Mucosa of stomach (tissue), 1 donor: ENCODE data around the gene GABPA.

Experiments
- H3K27me3 ChIP-seq: one replicate; pipeline ENCODE4 v1.7.0; 2013; ENCODE audit warnings: mild to moderate bottlenecking, low read length; ENCODE audit not compliant: control insufficient read depth, insufficient read depth
- H3K36me3 ChIP-seq: one replicate; pipeline ENCODE4 v1.7.0; 2013; ENCODE audit warnings: low read length; ENCODE audit not compliant: control insufficient read depth, insufficient read depth
- H3K4me1 ChIP-seq: one replicate; pipeline ENCODE4 v1.7.0; 2013; ENCODE audit warnings: mild to moderate bottlenecking, low read length; ENCODE audit not compliant: control insufficient read depth, insufficient read depth
- H3K4me3 ChIP-seq: one replicate; pipeline ENCODE4 v1.7.0; 2013; ENCODE audit warnings: low read length
- H3K9ac ChIP-seq: one replicate; pipeline ENCODE4 v1.7.0; 2013; ENCODE audit warnings: mild to moderate bottlenecking, low read length, moderate library complexity
- H3K9me3 ChIP-seq: one replicate; pipeline ENCODE4 v1.7.0; 2013; ENCODE audit warnings: mild to moderate bottlenecking, low read length, moderate library complexity; ENCODE audit not compliant: control insufficient read depth
- donor health status: Pancreatic carcinoma.

The GABPA gene

DNA sequence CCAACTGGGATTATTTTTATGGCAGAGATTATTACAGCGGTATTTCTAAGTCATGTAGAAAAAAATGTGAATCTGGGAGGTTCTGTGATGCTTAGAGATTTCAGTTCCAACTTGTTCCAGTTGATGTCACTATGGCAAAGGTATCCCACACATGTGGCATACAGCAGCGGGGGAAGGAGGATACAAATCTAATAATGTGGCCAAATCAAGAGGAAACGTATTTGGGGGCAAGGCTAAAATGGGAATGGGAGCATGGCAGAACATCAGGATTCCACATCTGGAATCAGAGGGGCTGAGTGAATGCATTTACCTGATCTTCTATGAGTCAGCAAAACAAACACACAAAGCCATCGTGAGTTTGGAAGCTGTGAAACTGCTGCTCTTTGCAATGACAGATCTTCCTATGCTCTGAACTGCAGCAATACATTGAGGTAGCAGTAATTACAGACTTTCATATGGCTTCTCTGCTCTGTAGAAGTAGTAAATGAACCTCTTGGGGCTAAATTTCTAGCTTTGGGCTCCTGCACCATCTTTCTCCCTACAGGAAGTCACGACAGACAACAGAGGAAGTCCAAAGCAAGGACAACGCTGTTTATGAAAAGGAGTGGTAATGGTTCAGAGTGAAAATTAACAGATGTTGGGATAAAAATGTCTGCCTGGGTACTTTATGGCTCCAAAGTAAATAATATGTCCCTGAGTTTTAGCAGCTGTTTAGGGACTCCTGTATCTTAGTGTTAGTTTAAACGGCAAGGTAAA, 55.5 kb downstream of the GABPA start:
- Histone ChIP-seq H3K36me3 (no peaks in the 10 kb centered on the region), H3K9me3 (no peaks in the 10 kb centered on the region), H3K27me3 (no peaks in the 10 kb centered on the region), H3K9ac (no peak overlapping the region), H3K4me1 (no peaks in the 10 kb centered on the region), H3K4me3 (peak overlapping the region; percentile 3)

DNA sequence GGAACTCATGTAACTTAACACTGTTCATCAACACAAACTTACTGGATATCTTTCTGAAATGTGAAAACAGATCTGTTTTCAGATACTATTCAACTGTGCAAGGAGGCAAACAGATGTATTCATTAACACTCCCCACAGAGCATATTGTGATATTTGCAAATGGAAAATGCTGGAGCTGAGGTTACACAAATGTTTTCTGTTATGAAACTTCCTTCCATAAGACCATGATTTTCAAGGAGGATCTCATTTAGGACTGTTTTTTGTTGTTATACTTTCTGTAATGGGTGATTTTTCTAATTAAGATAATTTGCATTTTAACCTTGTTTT, 56.1 kb downstream of the GABPA start:
- H3K9ac ChIP-seq = no peak overlapping the region
- no peaks in the 10 kb centered on the region for H3K27me3 ChIP-seq
- no peaks in the 10 kb centered on the region for H3K9me3 ChIP-seq
- no peaks in the 10 kb centered on the region for H3K4me1 ChIP-seq
- no peak overlapping the region for H3K4me3 ChIP-seq
- no peaks in the 10 kb centered on the region for H3K36me3 ChIP-seq

DNA sequence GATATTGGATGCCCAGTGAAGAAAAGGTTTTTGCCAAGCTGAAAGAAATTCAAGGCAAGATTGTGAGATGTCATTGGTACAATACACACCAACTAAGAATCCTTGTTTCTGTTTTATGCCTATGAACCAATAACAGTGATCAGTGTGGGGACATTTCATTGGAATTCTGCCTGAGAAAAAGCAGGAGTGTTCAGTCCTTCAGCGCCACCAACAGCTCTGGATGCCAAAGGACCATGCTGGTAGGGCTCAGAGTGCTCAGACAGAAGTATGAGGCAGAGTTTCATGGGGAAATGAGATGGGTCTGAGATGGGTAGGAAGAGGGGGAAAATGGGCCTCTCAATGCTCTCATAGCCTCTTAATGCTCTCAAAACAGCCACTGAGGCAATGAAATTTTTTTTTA, 56.5 kb downstream of the GABPA start:
- H3K9ac ChIP-seq = no peak overlapping the region
- no peaks in the 10 kb centered on the region for H3K27me3 ChIP-seq
- H3K36me3 ChIP-seq = no peaks in the 10 kb centered on the region
- no peak overlapping the region for H3K4me3 ChIP-seq
- H3K4me1 ChIP-seq = no peaks in the 10 kb centered on the region
- H3K9me3 ChIP-seq = no peaks in the 10 kb centered on the region

DNA sequence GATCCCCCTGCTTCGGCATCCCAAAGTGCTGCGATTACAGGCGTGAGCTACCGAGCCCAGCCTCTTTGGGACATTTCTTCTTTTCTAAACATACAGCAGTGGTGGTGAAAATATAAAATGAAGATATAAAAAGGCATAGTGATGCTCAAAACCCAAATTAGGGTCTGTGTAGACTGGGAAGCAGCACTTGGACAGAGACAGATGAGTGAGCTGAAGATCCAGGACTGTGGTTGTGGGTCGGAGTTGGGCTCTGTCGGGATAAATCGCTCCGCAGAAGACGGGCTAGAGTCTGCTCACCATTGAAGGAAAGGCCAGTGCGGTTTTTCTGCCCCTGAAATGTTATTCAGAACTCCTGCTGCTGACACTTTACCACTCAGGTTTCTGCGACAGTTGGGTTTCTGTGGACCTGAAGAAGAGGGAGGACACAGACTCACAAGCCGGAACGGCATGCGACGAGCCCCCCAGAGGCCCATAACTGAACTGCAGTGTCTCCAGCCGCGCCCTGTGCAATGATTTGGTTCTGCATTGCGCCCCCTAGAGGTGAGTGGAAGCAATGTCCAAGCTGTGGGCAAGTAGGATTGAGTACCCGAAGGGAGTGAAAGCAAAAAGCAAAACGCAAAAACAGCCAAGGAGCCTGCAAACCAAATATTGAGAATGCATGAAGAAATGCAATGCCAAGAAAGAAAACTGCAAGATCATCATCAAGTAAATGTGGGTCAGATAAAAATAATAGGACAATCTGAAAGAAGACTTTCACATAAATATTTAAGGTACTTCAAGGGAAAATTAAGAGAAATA, 66.6 kb downstream of the GABPA start:
- Histone ChIP-seq H3K4me1 (no peaks in the 10 kb centered on the region), H3K27me3 (no peaks in the 10 kb centered on the region), H3K4me3 (no peak overlapping the region), H3K9ac (no peak overlapping the region), H3K9me3 (no peaks in the 10 kb centered on the region), H3K36me3 (no peaks in the 10 kb centered on the region)

DNA sequence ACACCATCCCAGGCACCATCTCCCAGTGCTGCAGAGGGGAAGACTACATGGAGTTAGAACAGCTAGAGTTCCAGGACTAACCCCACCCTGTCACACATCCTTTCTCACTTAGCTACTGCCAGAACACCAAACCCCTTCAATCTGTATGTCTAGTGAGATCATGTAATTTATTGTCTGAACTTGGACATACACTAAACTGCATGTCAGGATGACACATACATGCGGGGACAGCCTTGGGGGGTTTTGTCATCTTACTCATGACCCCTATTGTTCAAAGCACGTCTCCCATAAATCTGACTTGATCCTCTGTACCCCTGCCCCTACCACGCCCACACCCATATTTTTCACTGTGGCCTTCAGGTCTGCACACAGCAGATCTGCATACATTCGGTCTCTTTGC, 71.3 kb downstream of the GABPA start:
- H3K27me3 ChIP-seq = no peaks in the 10 kb centered on the region

DNA sequence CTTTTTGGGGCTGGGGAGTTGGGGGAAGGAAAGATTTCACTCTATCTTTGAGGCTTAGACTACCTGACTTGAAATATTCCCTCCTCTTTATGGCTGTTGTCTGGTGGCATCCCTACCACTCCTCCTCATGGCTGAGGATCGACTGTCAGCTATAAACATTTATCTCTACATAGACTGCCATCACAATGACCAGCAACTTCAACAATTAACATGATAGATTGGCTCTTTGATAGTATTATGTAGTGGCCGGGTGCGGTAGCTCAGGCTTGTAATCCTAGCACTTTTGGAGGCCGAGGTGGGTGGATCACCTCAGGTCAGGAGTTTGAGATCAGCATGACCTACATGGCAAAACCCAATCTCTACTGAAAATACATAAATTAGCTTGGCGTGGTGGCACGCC, 72.4 kb downstream of the GABPA start:
- H3K9ac ChIP-seq = no peak overlapping the region
- H3K4me1 ChIP-seq = no peaks in the 10 kb centered on the region
- no peaks in the 10 kb centered on the region for H3K36me3 ChIP-seq
- no peaks in the 10 kb centered on the region for H3K27me3 ChIP-seq
- no peak overlapping the region for H3K4me3 ChIP-seq
- no peaks in the 10 kb centered on the region for H3K9me3 ChIP-seq

More for the DNA sequence above, 71.3 kb downstream of the GABPA start:
- Histone ChIP-seq H3K9ac (no peak overlapping the region), H3K36me3 (no peaks in the 10 kb centered on the region), H3K4me1 (no peaks in the 10 kb centered on the region), H3K4me3 (no peak overlapping the region), H3K9me3 (no peaks in the 10 kb centered on the region)

DNA sequence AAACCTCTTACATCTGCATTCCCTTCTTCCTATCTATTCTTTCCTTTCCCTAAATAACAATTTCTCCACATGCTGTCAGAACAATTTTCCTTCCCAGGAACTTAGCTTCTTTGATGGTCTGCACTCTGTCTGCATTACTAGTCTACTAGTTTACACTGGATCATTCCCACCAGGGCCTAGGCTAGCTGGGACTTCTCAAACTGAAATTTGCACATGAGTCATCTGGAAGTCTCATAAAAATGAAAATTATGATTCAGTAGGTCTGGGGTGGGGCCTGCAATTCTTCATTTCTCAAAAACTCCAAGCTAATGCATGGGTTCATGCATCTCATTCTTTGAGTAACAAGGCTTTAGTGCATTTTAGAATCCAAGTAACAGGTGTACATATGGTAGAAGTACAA, 74.2 kb downstream of the GABPA start:
- H3K4me3 ChIP-seq = no peak overlapping the region
- no peaks in the 10 kb centered on the region for H3K27me3 ChIP-seq
- H3K9ac ChIP-seq = no peak overlapping the region
- H3K4me1 ChIP-seq = no peaks in the 10 kb centered on the region
- no peaks in the 10 kb centered on the region for H3K36me3 ChIP-seq
- H3K9me3 ChIP-seq = no peaks in the 10 kb centered on the region

DNA sequence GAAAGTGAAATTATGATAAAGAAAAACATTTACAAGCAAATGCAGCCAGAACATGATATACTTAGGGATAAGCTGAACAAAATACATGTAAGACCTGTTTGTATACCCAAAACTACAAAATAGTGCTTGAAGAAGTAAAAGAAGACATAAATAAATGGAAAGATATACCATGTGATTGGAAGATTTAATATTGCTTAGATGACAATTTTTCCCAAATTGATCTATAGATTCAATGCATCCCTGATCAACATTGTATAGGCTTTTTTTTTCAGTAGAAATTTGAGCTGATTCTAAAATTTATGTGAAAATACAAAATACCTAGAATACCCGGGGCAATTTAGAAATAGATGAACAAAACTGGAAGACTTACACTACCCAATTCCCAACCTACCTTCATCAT, 76.4 kb downstream of the GABPA start:
- H3K4me1 ChIP-seq = no peaks in the 10 kb centered on the region
- H3K4me3 ChIP-seq = no peak overlapping the region
- H3K36me3 ChIP-seq = no peaks in the 10 kb centered on the region
- H3K9me3 ChIP-seq = no peaks in the 10 kb centered on the region
- no peaks in the 10 kb centered on the region for H3K27me3 ChIP-seq
- no peak overlapping the region for H3K9ac ChIP-seq

DNA sequence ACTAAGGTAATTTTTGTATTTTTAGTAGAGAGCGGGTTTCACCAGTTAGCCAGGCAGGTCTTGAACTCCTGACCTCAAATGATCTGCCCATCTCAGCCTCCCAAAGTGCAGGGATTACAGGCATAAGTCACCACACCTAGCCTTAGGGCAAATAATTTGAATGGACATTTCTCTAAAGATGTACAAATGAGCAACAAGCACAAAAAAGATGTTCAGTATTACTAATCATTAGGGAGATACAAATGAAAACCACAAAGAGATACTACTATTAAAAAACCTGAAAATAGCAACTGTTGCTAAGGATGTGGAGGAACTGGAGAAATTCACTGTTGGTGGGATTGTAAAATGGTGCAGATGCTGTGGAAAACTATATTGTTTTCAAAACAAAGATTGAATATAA, 79.1 kb downstream of the GABPA start:
- no peak overlapping the region for H3K9ac ChIP-seq
- H3K36me3 ChIP-seq = no peaks in the 10 kb centered on the region
- no peak overlapping the region for H3K4me3 ChIP-seq
- H3K27me3 ChIP-seq = no peaks in the 10 kb centered on the region
- H3K4me1 ChIP-seq = no peaks in the 10 kb centered on the region
- H3K9me3 ChIP-seq = no peaks in the 10 kb centered on the region

DNA sequence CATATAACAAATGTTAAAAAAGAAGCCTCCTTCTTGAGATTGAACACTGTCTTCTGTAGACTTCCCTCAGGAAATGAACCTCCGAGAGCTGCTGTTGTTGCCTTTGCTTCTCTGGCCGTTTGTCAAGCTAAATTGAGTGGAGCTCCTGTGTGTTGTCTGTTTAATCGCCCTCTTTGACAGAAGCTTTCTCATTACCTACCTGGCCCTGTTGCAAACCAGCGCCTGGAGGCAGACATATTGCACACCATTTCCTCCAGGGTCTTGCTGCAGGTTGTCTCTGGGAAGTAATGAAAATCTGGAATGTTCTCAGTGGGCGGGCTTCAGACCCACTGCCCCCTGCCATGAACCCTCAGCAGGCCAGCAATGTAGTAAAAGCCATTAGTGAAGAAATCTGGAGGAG, 83.3 kb downstream of the GABPA start:
- no peaks in the 10 kb centered on the region for H3K27me3 ChIP-seq
- H3K9me3 ChIP-seq = no peaks in the 10 kb centered on the region
- no peaks in the 10 kb centered on the region for H3K4me1 ChIP-seq
- H3K4me3 ChIP-seq = no peak overlapping the region
- no peak overlapping the region for H3K9ac ChIP-seq
- H3K36me3 ChIP-seq = no peaks in the 10 kb centered on the region

DNA sequence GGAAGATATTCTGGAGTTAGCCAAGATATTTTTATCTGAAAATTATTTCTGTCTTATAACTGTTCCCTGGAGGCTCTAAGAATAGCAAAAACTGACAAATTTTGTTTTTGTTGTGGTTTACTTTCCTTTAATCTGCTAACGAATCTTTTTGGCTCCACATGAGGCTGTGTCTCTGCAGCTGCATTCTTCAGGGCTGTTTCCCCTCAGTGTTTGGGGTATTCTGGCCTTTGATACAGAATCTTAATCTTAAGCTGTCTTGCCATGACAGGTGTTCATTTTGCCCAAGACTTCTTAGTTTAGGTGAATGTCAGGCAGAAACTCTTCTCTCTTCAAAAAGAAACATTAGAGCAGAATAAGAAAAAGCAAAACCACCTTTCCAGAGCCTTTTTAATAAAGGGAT, 83.8 kb downstream of the GABPA start:
- Histone ChIP-seq H3K9ac (no peak overlapping the region), H3K4me1 (no peaks in the 10 kb centered on the region), H3K36me3 (no peaks in the 10 kb centered on the region), H3K9me3 (no peaks in the 10 kb centered on the region), H3K4me3 (no peak overlapping the region), H3K27me3 (no peaks in the 10 kb centered on the region)
